GM19240 (cell line): ENCODE measurements around the gene KCNJ1.

Source experiments
- DNase-seq: peaks from one replicate; pipeline ENCODE4 v3.0.0; 2011; ENCODE audit warnings: low spot score; ENCODE audit not compliant: insufficient read length

Gene KCNJ1

DNA sequence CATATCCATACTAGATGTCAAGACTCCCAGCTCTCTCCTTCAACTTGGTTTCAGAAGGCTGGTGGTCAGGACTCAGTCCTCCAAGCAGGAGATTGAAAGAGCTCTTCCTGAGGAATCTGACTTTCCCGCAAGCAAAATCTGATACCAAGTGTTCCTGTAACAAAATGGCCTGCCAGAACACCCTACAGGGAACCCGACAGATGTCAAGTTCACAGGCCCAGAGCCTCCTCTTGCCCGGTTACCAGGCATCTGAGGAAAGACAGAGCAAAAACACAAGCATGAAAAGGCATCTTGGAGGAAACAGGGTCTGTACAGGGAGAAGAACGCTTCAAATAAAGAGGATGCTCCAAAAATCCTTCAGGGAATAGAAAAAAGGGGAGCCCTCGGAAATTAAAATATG lies 15.4 kb upstream of the KCNJ1 start:
- DNase-seq = no peak

DNA sequence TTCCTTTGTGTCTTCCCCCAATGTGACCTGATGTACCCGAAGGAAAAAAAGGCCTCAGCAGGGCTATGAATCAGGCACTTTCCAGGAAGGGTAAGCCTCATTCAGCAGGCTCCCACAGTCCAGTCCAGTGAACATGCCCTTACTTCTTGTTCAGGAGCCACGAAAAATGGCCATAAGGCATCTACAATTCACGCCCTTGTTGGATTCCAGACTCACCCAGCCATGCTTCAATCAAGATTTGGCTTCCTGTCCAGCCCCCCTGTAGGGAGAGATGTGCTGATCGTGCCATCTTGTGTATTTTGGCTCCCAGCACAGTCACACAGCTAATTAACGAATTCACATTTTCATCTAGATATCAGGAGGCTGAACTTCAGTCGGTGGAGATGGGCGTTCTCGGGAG lies 14.1 kb upstream of the KCNJ1 start:
- DNase-seq = no peak

DNA sequence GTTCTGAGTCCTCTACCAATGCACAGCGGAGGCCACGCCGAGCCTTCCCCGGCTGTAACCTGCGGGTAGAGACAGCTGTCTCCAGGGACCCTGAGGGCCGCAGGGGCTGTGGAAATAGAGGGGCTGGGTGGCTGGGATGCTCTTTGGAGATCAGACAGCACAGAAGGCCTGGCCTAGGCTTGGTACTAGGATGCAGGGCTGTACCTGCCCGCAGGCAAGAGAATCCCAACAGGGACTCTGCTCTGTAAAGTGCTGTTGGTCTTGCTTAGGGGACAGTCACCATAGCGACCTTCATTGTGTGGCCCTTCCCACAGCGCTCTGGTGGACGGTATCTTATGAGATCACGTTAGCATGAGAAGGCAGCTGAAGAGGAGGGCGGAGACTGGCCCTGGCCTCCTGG lies 12.7 kb upstream of the KCNJ1 start:
- no peak for DNase-seq

DNA sequence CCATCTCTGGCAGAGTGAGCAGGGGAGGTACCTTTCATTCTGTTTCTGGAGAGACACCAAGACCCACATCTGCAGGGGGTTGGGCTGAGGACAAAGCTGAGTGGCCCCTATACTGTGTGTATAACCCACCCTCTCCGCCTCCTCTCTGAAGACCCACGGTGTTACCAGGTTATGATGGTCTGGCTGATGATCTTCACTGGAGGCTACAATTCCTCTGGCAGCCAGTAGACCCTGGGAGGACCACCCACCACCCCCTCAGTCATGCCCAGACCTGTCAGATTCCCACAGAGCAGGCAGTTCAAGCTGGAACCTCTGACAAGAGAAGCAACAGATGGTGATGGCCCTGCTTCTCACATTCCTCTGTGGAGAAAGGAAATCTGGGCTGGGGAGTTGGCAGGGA lies 11.4 kb upstream of the KCNJ1 start:
- no peak for DNase-seq

DNA sequence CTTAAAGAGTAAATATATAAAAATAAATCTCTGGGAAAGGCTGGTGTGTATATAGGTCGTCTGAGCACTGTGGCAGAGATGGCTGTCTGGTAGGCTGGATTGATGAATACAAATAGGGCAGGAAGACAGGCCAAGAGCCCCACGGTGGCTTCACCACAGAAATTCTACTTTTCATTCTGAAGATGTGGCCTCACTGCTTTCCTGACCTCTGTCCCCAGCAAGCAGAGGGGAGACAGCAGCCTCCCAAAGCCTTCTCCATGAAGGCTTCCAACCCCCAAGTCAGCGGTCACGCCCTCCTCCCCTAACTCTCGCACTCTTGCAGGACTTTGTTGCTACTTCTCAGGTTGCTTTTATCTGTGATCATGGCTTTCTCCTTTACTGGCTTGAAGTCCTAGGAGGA lies 10.6 kb upstream of the KCNJ1 start:
- DNase-seq = no peak

DNA sequence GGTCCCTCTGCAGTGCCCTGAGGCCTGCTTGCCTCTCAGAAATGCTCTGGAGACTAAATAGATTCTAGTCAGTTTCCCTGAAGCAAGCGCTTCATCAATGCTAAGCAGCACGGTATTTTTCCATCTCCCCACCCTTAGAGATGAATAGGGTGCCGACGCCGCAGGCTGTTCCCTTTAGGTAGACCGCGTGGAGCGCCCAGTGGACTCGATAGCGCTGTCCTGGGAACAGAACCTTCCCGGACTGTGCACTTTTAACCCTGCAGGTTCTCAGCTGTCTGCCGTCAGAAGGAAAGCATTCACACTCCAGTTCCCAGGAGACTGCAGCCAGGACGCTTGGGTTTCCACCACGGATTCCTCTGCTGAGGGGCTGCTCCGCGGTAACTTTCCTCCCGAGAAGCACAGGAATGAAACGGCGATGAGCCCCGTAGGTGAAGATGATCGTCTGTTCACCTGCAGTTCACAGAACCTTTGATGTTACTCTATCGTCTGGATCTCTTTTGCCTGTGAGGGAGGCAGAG lies 9.1 kb upstream of the KCNJ1 start:
- no peak for DNase-seq

DNA sequence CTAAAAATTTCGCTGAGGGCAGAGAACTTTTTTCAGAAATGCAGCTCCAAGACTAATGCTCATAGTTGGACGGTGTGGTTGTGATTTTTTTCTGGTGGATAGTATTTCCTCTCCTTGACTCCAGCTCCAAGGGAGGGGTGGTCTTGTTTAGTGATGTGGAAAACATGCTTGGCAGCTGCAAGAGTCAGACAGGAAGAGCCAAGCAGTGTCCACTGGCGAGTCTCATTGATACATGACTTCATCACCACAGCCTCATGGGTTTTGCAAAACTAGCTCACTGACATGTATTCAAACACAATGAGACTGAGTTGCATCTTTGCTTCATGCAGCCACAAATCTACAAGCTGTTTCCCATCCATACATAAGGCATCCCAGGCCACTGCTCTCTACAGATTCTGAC lies 7.3 kb upstream of the KCNJ1 start:
- no peak for DNase-seq

DNA sequence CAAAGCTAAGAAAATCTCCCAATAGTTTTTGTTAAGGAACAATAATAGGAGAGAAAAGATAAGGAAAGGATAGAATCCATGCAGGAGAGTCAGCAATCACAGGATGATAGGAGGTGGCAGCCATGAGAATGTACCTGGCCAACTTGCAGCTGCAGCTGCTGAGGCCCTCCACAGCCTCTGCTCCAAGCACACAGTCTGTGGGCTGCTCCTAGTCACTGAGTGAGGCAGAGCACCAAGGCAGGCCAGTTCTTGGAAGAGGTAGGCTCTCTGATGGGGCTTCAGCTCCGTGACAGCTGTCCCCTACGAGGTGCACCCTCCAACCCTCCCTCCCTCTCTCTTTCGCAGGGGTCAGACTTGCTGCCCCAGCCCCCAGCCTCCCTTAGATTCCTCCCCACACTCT lies 5.5 kb upstream of the KCNJ1 start:
- no peak for DNase-seq

DNA sequence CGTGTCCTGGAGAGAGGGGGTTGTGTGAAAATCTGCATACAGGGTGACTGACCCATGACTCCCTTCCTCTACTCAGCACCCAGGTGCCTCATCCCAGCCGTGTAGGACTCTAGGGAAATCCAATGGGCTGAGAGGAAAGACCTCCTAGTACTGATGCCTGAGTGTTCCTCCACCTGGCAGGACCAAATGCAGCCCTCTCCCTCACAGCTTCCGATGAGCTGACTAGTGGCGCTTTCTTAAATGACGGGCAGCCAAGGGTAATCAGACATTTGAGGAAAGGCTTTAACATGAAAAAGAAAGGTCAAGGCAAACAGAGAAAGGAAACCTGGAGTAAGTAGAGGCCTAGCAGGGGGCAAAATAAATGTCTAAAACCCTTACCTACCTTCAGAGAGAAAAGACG lies 5.0 kb upstream of the KCNJ1 start:
- no peak for DNase-seq

DNA sequence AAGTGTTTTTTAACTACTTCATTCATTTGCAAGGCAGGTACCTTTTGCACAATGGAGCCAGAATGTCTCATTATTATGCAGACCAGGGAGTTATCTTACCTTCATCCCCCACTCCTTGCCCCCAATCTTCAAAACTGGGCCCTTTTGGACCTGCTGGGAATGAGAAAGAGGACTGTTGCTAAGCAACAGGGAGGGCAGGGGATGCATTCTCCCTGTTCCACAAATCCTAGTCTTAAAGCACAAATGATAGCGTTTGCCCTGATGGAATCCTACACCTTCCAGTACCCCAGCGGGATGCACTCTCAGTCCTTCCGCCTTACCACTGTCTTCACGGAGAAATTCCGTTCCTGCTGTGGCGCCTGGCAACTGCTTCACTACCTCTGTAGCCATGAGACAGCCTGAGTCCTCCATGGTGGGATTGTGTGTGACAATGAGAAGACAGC lies 4.1 kb upstream of the KCNJ1 start:
- DNase-seq = no peak

DNA sequence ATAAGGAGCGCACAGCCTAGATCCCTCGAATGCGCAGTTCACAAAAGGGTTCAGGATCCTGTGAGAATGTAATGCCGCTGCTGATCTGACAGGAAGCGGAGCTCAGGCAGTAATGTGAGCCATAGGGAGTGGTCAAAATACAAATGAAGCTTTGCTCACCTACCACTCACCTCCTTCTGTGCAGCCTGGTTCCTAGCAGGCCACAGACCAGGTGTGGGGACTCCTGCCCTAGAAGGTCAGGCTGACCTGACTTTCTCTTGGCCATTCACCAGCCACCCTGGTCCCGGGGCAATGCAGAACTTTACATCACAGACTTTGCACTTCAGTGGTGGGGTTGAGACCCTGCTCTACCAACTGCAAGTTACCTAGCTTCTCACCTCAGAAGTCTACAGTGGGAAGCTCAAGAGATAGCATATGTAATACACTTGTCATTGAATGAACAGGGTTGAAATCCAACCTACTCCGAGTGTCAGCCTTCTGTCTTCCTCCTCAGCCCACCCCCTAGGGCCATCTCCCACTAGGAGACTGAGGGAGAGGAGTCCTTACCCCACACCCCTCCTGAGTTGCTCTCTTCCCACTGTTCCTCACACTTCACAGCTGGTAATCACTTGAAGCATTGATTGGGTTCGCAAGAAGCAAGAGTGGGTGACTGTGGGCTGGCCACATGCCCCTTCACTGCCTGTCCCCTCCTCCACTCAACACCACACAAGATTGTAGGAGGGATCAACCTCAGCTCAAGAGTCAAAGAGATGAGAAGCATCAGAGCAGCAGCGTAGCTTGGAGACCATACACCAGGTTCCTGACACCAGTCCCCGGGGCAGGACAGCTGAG lies 2.0 kb upstream of the KCNJ1 start:
- DNase-seq = no peak

DNA sequence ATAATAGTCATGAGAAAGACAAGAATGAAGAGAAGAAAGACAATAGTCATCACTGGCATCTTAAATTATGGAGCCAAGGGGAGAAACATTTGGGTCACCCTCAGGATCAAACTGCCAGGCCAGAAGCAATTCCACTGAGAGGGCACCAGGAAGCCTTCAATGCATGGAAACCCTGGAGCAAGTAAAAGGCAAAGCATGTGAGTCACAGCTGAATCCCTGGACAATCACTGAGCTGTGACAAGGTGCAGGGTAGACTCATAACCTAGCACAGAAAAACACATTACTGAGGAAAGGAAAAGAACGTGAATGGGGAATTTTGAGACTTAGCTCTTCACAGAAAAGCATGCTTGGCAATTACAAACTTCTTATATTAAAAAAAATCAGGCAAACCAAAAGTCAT lies 1.6 kb downstream of the KCNJ1 start:
- DNase-seq = no peak

DNA sequence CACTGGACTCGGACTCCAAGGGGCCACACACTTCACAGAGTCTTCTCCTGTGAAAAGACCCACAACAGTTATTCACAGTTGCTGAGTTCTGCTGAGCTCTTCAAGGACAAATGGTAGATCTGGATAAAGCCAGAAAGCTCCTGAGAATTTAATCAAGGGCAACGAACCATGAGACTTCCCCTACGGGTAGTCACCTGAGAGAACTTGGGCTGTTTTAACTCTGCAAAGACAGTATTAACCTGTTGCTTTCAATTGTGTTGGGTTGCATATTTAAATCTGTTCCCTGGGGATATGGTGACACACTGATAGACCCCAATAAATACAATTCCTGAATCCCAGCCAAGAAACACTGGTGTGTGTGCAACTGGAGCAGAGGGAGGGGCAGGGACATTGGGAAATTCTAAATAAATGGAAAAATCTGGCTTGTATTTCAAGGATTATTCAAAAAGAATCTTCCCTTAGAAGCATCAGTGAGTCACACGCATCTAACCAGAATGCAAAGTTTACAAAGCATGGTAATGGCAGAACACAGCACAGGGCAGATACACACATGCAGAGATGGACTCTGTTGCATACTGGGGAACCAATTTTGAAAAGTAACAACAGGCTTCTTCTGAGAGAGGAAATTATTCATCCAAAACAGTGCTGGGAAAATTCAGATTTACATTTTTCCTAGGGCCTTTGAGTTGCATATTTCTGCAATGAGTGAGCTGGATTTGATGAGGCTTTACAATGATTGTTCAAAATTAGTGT lies 4.0 kb downstream of the KCNJ1 start:
- no peak for DNase-seq

DNA sequence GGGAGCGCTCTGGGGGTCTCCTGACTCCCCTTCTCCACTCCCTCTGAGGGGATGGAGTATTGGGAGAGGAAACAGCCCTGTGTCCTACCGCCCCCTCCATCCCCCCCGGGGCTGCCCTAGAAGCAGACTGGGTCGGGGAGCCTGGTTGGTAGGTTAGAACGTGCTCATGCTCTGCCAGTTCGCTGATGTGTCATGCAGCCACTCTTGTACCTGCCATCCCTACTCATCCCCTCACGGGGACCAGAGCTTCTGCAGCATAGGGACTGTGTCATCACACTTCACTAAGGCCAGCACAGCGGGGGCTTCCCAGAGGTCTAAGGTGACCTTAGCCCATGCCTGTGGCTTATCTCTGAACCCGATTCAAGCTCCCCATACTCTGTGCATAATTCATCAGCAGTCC lies 4.7 kb downstream of the KCNJ1 start:
- no peak for DNase-seq

DNA sequence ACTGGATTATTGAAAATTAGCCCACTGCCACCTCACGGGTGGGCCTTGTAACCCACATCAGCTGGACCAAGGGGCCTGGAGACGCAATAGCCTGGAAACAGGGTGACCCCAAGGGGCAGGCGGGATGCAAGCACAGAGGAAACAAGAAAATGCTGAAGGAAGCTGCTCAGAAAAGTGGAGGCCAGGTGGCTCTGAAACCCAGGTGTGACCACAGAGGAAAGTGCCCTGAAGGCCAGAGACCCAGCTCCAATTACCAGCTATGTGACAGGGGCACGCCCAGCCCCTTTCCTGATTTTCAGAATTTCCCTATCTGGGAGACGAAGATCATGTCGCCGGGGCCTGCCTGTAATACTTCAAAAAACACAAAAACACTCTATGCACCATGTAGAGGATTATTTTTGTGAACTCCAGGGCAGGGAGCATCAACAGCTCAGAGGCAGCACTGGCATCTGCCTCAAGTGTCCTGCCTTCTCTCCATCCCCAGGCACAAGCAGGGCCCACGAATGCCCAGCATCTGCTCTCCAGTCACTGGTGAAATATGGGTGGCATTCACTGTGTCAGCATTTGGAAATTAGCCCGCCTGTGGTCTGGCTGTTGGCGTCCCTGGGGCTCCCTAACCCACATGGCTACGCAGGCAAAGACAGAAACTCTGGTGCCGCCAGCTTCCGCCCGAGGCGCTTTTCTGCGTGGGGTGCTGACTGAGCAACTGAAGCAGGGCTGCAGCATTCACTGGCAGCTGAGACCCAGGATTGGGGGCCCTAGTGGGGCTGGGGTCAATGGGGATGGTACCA lies 6.3 kb downstream of the KCNJ1 start:
- DNase-seq = no peak

DNA sequence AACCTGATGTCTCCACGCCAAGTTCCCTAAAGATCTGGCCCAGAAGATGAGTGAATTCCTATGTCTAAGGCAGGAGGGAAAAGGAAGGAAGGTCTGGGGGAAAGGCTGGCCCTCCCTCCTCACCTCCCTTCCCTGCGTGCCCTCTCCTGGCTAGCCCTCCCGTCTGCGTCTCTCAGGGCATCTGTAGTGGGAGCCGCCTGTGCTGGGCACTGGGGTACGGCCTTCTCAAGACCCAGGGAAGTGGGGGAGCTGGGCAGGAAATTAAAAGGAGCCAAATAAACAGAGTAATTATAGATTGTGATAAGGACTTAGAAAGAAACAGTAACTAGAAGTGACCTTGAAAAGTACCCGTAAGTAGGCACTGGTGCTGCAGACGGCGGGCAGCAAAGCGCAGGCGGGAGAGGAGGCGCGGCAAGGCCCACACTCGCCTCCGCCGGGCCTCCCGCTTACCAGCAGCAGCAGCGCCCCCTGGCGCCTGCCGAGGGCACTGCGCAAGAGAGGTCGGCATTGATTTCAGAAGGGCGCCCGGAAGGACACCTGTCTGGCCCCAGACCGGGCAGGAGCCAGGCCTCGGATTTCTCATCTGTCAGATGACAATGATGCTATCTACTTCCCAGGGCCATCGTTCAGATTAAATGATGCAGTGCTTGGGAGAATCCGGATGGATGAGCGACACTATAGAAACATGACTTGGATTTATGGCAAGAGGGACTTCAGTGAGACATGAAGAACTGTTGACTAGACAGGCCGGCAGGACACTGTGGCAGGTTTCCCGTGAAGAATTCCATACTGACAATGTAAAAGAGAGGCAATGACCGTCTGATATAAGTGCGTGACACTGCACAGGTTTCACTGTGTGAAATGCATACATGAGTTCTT lies 7.3 kb downstream of the KCNJ1 start:
- DNase-seq = peak; percentile 58

DNA sequence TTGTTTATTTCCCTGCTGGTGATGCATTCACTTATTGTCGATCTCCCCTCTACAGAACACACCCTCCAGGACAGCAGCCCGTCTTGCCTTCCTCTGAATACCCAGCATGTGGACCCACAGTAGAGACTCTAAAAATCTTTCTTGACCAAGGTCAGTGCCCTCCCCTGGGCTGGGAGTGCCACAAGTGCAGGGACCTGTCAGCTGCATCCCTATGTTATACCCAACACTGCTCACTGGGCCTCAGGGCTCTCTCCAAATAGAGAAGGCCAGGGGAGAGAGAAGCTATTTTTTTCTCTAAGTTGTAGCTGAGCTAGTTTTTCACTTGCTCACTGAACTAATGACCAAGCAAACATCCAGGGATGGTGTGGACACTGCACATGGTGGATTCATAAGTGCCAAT lies 9.8 kb downstream of the KCNJ1 start:
- no peak for DNase-seq

DNA sequence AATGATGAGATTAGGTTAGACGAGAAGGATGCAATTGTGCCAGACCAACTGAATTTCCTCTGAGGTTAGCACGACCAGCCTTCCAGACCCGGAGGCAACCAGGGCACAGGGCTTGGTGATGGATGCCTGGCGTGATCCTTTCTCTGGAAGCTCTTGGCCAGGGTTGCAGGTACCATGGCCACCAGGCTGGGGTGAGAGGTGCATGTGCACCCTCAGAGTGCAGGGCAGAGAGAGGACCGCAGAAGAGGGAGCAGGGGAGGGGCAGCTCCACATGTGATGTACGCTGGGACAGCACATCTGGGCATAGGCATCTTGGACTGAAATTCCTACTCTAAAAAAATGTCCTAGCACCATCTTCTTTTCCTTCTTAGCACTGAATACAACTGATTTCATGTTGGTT lies 10.9 kb downstream of the KCNJ1 start:
- no peak for DNase-seq

DNA sequence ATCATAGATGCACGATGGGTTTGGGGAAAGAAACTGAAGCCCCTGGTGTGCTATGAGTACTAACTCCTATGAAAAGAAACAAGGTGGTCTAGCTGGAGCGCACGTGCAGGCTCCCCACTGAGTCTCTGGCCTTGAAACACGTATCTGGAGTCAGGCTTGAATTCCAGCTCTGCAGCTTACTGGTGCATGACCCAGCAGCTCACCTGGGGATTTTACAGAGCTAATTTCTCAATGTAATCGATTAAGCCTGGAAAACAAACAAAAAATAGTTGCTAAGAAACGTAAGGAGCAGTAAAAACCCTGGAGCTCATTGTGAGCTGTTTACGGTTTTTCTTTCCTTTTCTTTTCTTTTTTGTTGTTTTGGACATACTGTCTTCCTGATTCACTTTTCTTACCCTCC lies 12.3 kb downstream of the KCNJ1 start:
- no peak for DNase-seq

DNA sequence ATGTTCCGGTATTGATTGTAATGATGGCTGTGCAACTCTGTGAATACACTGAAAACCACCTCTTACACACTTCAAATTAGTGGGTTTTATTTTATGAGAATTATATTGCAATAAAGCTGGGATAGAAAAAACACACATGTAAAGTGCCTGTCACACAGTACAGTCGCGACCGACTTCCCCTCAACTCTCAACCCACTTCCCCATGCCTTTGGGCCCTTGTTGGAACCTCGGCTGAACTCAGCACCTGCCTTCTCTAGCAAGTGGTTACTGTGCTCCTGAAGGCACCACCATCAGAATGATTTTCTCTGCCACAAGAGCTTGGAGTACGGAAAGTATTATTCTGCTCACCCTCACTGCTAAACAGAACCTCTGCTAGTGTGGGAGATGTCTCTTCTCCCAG lies 13.5 kb downstream of the KCNJ1 start:
- no peak for DNase-seq
